Fibroblast of mammary gland (primary cell): ENCODE data around the gene RNPEPL1.

Experiments
- DNase-seq: peaks from one replicate; pipeline ENCODE4 v3.0.0-alpha.2; 2010; ENCODE audit warnings: low read depth
- H3K4me3 ChIP-seq: 2 replicates; pipeline ENCODE4 v1.5.1; 2011; ENCODE audit warnings: low read depth, mild to moderate bottlenecking, low read length, moderate library complexity; ENCODE audit not compliant: control insufficient read depth
- CTCF ChIP-seq: conservative IDR thresholded peaks from 2 replicates; pipeline ENCODE4 v1.5.1; 2011; ENCODE audit warnings: low read depth, low read length, inconsistent platforms; ENCODE audit not compliant: control insufficient read depth, insufficient read depth

RNPEPL1 gene

GRCh38 chr2:240628507-240628807 is 60.2 kb downstream of the RNPEPL1 start:
- no peak for TF ChIP-seq CTCF
- DNase-seq = no peak
- no peak overlapping the region for H3K4me3 ChIP-seq

DNA sequence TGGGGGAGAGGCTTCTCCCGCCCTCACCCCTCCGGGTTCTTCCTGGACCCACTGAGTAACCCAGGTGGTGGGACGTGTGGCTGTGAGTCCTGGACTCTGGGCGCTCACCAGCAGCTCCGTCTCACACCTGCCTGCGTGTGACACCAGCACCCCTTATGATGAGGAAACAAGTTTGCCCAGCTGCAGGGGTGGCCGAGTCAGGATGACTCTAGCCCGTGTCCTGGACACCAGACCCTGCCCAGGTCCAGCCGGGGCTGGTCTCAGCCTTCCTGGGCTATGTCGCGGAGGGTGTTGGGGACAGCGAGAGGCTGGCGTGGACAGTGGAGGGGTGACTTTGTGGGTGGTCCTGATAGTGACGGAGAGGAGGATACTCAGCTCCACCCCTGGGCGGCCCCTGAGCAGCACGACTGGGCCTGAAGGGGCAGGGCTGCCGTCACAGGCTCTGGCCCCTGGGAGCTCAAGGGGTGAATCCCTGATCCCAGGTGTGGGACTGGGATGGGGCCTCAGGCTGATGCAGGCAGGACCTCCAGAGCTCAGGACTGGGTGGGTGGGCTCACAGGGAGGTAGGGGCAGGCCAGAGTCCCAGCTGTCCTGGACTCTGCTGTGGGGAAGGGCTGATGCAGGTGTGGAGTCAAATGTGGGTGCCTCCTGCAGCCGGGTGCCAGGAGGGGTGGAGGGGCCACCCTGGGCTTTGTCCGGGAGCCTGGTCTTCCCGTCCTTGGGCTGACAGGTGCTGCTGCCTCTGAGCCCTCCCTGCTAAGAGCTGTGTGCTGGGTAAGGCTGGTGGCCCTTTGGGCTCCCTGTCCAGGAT is 60.7 kb downstream of the RNPEPL1 start:
- no peak overlapping the region for H3K4me3 ChIP-seq
- no peak for TF ChIP-seq CTCF
- DNase-seq = no peak

GRCh38 chr2:240629619-240629967 is 61.3 kb downstream of the RNPEPL1 start:
- TF ChIP-seq CTCF = no peak
- DNase-seq = no peak
- no peak overlapping the region for H3K4me3 ChIP-seq

DNA sequence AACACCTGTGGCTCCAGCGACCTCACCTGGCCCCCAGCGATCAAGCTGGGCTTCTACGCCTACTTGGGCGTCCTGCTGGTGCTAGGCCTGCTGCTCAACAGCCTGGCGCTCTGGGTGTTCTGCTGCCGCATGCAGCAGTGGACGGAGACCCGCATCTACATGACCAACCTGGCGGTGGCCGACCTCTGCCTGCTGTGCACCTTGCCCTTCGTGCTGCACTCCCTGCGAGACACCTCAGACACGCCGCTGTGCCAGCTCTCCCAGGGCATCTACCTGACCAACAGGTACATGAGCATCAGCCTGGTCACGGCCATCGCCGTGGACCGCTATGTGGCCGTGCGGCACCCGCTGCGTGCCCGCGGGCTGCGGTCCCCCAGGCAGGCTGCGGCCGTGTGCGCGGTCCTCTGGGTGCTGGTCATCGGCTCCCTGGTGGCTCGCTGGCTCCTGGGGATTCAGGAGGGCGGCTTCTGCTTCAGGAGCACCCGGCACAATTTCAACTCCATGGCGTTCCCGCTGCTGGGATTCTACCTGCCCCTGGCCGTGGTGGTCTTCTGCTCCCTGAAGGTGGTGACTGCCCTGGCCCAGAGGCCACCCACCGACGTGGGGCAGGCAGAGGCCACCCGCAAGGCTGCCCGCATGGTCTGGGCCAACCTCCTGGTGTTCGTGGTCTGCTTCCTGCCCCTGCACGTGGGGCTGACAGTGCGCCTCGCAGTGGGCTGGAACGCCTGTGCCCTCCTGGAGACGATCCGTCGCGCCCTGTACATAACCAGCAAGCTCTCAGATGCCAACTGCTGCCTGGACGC is 61.9 kb downstream of the RNPEPL1 start:
- TF ChIP-seq CTCF = no peak
- DNase-seq = no peak
- no peak overlapping the region for H3K4me3 ChIP-seq
